ENCODE data around the gene MYMK. TPM values are rescaled to one million over a fixed set of nuclear protein-coding genes. Genes with fewer than 3 reads are reported as not detected.

The MYMK gene
- total RNA-seq, 4 donors from 2014 or later: not detected

DNA sequence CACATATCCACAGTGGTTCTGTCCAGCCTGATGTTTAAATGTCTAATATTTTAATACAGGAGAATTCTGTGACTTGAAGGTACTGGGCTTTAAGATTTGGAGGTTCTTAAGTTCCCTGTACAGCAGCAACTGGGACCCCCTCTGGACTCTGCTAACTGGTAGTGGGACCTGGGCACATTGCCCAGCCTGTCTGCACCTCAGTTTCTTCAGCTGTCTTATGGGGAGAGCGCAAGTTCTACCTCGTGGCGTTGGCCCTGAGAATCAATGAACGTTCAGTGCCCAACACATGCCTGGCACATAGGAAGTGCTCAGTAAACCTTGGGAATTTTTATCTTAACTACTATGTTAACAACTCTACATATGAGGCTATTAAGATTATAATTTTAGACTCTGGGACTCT, 47.3 kb downstream of the MYMK start:
- Histone ChIP-seq H3K27me3 (no peaks in the 10 kb centered on the region), H3K9me3 (no peaks in the 10 kb centered on the region), H3K27ac (no peak overlapping the region), H3K4me3 (no peak overlapping the region), H3K36me3 (no peaks in the 10 kb centered on the region), H3K4me1 (peaks cover 0 to 5% of the 10 kb centered on the region in 2 donors)
- intact Hi-C loops (cut with DNase I; ENCODE audit: low total_unique reads): no loop called here
- no peak for DNase-seq
- TF ChIP-seq, protein P1, sequence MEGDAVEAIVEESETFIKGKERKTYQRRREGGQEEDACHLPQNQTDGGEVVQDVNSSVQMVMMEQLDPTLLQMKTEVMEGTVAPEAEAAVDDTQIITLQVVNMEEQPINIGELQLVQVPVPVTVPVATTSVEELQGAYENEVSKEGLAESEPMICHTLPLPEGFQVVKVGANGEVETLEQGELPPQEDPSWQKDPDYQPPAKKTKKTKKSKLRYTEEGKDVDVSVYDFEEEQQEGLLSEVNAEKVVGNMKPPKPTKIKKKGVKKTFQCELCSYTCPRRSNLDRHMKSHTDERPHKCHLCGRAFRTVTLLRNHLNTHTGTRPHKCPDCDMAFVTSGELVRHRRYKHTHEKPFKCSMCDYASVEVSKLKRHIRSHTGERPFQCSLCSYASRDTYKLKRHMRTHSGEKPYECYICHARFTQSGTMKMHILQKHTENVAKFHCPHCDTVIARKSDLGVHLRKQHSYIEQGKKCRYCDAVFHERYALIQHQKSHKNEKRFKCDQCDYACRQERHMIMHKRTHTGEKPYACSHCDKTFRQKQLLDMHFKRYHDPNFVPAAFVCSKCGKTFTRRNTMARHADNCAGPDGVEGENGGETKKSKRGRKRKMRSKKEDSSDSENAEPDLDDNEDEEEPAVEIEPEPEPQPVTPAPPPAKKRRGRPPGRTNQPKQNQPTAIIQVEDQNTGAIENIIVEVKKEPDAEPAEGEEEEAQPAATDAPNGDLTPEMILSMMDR (IDR thresholded peaks at IDR 0.05): no peak
- TF ChIP-seq POLR2A (IDR thresholded peaks at IDR 0.05): no peak

DNA sequence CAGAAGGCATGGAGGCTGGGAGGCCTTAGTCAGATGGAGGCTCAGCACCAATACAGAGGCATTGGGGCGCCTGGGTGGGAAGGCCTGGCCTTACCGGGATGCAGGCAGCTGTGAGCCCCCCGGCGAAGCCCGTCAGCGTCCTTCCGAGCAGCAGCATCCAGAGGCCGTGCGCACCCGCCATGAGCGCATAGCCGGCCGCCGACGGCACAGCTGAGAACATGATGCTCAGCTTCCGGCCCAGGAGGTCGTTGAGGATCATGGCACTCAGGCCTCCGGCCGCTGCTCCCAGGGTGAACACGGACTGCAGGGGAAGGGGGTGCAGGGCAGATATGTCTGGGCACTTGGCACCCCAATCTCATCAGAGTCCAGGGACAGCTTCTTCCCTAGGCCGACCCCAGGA, 47.8 kb downstream of the MYMK start:
- H3K4me1 ChIP-seq: peaks cover 0 to 5% of the 10 kb centered on the region in 2 donors
- TF ChIP-seq POLR2A (IDR thresholded peaks at IDR 0.05): no peak
- TF ChIP-seq, protein P1 (IDR thresholded peaks at IDR 0.05): no peak
- intact Hi-C loops (cut with DNase I; ENCODE audit: low total_unique reads): no loop called here

DNA sequence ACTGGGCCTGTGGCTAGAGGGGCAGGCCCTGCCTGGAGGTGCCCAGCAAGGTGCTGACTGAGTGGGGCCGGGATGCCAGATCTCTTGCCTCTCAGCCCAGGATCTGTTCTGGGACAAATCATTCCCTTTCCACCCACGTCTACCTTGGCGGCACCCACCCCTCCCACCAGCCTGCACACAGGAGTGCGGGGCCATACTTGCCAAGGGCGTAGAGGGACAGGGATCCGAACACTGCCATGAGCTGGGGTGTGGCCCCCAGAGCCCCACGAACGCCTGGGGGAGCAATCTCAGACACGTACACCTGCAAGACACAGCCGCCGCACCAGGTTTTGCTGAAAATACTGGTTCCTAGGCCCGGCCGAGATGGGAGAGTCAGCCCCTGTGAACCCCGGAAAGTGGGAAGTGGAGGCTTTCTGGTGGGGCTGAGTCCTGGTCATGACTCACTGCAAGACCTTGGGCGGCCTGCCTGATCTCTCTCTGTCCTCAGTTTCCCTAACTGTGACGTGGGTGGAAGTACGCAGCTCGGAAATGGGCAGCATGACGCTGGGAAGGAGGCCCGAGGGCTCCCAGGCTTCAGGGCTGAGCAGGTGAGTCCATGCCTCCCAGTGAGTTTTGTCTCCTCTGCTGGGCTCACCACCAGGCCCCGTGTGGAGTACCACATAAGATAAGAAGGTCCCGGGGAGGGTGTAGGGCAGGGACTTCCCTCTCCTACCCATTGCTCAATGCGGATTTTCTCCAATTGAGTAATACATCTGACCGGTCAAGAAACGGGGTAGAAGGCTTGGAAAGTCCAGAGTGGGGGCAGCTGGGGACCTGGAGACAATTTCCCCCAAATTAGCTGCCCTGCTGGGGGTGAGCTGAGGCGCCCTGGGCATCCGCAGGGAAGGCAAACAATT, 48.5 kb downstream of the MYMK start:
- DNase-seq: no peak
- H3K9me3 ChIP-seq: no peaks in the 10 kb centered on the region
- no peaks in the 10 kb centered on the region for H3K36me3 ChIP-seq
- no peak overlapping the region for H3K4me3 ChIP-seq
- no peaks in the 10 kb centered on the region for H3K27me3 ChIP-seq
- no peak for TF ChIP-seq POLR2A (IDR thresholded peaks at IDR 0.05)
- intact Hi-C loops (cut with DNase I; ENCODE audit: low total_unique reads): no loop called here
- H3K4me1 ChIP-seq: peaks cover 0 to 5% of the 10 kb centered on the region in 2 donors
- H3K27ac ChIP-seq: no peak overlapping the region

More for the DNA sequence above, 47.8 kb downstream of the MYMK start:
- H3K4me3 ChIP-seq: no peak overlapping the region
- no peak overlapping the region for H3K27ac ChIP-seq
- no peak for DNase-seq
- H3K36me3 ChIP-seq: no peaks in the 10 kb centered on the region
- no peaks in the 10 kb centered on the region for H3K27me3 ChIP-seq
- no peaks in the 10 kb centered on the region for H3K9me3 ChIP-seq

DNA sequence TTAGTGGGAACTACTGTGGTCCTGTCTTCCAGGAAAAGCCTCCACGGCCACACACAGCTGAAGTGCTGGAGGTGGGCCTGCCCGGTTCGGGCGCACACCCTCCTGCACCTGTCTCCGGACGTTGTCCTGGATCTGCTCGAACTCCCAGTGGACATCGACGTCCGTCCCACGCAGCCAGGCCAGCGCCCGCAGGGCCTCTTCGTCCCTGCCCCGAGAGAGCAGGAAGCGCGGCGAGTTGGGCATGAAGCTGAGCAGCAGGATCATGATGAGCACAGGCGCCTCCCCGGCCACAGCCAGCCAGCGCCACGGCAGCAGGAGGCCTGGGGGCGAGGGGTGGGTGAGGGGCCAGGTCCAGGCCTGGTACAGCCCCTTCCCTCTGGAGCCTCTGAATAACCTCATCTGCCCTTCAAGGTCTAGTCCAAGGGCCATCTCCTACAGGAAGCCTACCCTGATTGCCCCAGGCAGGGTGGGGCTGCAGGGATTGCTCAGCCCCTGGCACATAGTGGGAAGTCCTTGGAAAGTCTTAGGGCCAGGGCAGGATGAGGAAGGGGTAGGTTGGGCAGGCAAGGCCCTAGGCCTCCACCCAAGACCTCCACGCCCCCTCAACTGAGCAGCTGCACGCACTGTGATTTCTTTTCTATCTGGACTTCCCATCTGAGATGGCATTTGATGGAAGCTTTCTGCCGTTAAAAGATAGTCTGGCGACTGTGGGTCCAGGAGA, 49.3 kb downstream of the MYMK start:
- Histone ChIP-seq H3K27ac (no peak overlapping the region), H3K4me3 (no peak overlapping the region), H3K9me3 (no peaks in the 10 kb centered on the region), H3K27me3 (no peaks in the 10 kb centered on the region), H3K4me1 (peaks cover 0 to 5% of the 10 kb centered on the region in 2 donors), H3K36me3 (no peaks in the 10 kb centered on the region)
- no peak for TF ChIP-seq POLR2A (IDR thresholded peaks at IDR 0.05)
- TF ChIP-seq, protein P1 (IDR thresholded peaks at IDR 0.05): no peak
- intact Hi-C loops (cut with DNase I; ENCODE audit: low total_unique reads): no loop called here
- no peak for DNase-seq

DNA sequence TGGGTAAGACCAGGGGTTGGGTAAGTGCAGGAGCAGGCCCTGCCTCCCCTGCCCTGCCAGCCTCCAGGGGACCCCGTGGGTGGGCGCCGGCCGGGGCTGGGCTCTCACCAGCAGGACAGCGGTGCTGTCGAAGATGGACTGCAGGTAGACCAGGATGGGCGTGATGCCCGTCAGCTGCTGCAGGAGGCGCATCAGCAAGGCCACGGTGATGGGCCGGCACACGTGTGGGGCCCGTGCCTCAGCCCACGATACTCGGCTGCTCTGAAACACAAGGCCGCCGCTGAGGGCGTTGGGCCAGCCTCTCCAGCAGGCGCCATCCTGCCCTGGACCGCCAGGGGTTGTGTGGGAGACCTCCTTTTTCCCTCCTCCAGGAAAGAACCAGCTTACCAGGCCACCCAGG, 49.9 kb downstream of the MYMK start:
- intact Hi-C loops (cut with DNase I; ENCODE audit: low total_unique reads): no loop called here
- no peak overlapping the region for H3K27ac ChIP-seq

More for the DNA sequence above, 49.9 kb downstream of the MYMK start:
- Histone ChIP-seq H3K36me3 (no peaks in the 10 kb centered on the region), H3K4me3 (no peak overlapping the region), H3K4me1 (peaks cover 0 to 5% of the 10 kb centered on the region in 2 donors), H3K9me3 (no peaks in the 10 kb centered on the region), H3K27me3 (no peaks in the 10 kb centered on the region)
- DNase-seq: no peak
- TF ChIP-seq POLR2A (IDR thresholded peaks at IDR 0.05): no peak
- TF ChIP-seq, protein P1 (IDR thresholded peaks at IDR 0.05): no peak

Data from uterus (tissue), 4 donors.